GM19328 (cell line): ENCODE results near the gene SARDH.

Source experiments
- ATAC-seq: cut with Tn5 transposase; IDR thresholded peaks from one replicate; pipeline ENCODE4 v1.9.1; 2021; ENCODE audit warnings: mild to moderate bottlenecking, moderate library complexity; ENCODE audit not compliant: unreplicated experiment

Gene SARDH

GRCh38 chr9:133716564-133717112 is 21.5 kb downstream of the SARDH start:
- ATAC-seq: no peak

DNA sequence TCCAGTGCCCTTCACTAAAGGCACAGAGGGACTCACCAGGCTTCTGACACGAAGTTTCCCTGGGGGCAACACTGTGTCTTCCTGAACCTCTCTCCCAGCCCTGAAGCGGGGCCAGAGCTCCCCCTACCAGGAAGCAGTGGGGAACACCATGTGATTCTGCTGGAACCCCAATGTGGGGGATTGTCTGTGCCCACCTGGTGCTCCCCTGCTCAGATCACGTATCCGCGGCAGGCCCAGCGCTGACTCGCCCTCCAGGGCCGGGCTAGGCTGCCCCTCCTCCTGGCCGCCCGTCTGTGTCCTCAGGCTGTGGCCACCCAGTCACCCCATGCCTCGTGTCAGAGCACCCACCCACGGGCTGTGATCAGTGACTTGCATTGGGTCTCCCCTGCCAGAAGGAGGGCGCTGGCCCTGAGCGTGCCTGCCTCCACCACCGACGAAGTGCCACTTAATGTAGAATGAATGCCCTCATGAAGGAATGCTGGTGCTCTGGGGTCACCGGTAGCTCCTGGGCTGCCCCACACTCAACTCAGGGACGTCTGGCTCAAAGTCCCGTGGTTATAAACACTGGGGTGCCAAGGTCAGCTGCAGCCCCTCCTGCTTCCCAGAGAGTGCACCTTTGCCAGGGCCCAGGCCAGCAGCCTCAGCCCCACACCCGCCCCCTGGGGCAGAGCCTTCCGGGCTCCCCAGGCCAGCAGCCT is 22.1 kb downstream of the SARDH start:
- no peak for ATAC-seq

- ATAC-seq: no peak
These were observed 22.8 kb downstream of the SARDH start for GRCh38 chr9:133715295-133715865.

GRCh38 chr9:133714606-133715294 is 23.4 kb downstream of the SARDH start:
- ATAC-seq: no peak

- no peak for ATAC-seq
These were observed 24.1 kb downstream of the SARDH start for GRCh38 chr9:133713960-133714495.

- no peak for ATAC-seq
These were observed 24.8 kb downstream of the SARDH start for GRCh38 chr9:133713150-133713959.

DNA sequence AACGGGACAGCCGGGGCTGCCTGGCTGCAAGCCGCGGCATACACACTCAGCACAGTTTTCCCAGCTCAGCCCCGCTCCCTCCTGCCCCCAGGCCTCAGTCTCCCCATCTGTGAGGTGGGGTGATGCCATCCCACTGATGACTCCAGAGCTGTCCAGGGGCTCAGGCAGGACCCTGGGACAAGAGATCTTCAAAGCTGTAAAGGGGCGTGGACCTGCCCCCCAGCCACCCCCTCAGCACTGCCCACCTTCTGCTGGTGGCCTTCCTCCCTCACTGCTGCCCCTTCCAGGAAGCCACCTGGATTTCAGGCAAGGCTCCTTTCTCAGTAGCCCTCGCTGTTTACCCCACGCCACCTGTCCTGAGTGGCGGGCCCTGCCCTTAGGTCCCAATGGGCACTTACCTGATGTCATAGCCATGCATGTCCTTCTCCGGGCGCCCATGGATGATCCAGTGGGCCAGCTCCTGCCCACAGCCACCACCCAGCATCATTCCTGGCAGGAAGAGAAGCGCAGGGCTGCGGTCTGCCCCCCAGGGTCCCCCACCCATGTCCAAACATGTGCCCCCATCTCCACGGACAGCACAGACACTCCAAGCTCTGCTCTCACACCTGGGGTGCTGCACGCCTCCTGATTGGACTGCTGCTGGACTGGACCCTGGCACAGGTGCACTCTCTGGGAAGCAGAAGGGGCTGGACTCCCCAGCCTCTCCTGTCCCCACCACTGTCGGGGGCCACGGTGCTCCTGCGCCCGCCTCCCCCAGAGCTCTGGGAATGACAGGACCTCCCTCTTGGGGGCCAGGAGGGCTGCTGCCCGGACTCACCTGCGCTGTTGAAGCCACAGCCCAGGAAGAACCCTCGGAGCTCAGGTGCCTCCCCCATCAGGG is 25.7 kb downstream of the SARDH start:
- no peak for ATAC-seq

- no peak for ATAC-seq
These were observed 26.5 kb downstream of the SARDH start for GRCh38 chr9:133711428-133712220.

DNA sequence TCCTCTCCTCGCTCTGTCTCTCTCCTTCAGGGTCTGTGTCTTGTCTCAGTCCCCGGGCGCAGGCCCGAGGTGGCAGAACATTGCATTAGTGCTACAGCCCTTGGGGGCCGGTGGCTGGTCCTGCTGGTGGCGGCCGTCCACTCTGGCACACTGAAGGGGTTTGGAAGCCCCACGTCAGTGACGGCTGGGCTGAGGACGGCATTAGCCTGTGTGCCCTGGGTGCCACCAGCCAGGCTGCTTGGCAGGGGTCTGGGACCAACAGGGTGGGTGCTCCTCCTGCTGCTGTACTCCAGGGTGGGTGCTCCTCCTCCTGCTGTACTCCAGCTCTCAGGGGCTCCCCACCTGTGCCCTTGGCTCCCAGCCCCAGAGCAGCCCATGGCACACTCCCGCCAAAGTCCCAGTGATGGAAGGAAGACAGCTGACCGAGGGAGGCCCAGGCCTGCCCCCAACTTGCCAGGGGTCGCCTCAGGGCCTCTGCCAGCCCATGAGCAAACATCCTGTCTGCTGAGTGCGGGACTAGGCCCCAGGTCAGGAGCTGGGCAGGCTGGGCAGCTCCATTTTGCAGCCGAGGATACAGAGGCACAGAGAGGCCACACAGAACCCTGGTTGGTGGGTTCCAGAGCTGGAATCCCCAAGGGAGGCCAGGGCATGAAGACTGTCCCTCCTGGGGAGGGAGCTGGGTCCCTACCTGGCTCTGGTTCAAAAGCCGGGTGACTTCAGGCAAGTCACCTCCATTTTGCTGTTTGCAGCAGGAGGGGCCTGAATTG is 27.3 kb downstream of the SARDH start:
- no peak for ATAC-seq

- ATAC-seq: no peak
These were observed 28.2 kb downstream of the SARDH start for GRCh38 chr9:133709691-133710571.

DNA sequence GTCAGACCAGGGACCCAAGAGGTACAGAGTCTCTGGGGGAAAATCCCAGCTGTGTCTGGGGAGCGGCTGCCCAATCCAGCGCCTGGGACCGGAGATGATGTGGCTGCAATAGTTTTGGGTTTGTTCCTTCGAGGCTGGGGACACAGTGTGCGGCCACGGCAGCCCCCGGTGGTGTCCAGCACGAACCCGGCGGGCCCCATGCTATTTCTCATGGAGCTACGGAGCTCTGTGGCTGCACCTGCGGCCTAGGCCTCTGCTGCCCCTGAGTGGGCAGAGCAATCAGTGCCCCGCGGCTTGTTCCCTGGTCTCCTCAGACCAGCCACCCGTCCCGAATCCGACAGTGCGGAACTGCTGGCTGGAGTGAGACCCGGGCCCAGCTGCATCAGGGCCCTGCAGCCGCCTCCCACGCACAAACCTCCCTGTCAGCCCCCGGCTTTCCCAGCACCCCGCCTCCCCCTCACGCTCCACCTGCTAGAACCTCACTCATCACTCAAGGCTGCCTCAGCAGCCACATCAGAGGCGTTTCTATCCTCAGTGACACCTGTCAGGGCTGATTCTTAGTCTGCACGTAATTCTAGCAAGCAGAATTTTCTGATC is 29.0 kb downstream of the SARDH start:
- no peak for ATAC-seq

GRCh38 chr9:133708246-133709014 is 29.7 kb downstream of the SARDH start:
- no peak for ATAC-seq

DNA sequence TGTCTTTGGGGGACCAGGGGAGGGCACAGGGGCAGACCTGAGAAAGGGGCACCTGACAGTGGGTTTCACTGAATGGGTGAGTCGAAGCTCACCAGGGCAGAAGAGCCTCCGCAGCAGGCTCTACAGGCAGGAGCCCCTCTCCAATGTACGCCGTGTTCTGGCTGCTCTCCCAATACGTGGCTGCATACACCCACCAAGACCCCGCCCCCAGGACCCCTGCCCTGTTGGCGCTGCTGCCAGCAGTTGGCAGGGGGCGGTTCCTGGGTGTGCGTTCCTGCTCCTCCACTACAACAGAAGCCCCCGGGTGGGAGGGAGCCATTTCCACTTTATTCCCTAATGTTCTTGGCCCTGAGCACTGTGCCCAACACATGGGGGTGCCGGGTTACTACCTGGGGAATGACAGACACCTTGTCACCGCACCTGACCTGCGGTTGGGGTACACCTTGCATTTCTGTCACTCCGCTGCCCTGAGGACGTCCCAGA is 30.3 kb downstream of the SARDH start:
- ATAC-seq: no peak

DNA sequence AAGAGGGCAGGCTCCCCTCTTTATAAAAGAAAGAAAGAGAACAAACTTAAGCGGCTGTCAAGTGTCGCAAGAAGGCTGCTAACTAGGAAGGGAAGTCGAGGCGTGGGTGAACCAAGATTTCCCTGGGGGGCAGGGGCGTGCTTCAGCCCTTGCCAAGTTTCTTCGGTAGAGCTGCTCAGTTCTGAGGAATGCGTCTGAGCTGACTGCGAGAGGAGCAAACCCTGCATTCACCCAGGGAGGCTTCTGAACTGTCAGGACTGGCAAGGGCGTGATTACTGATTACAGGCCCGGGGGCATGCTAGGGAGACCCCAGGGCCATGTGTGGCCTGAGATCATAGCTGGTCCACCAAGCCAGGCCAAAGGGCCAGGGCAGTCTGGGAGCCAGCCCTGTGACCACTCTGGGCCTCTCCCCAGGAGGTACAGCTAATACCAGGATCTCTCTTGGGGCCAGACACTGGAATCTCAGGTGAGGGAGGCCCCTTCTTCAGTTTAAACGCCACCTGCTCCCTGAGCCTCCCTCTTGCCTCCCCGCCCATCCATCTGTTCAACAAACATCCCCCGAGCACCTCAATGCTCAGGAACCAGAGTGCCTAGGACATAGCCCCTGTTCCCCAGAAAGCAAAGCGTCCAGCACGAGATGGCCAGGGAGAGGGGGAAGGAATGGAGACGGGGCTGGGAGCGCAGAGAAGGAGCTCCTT is 30.9 kb downstream of the SARDH start:
- ATAC-seq: no peak

DNA sequence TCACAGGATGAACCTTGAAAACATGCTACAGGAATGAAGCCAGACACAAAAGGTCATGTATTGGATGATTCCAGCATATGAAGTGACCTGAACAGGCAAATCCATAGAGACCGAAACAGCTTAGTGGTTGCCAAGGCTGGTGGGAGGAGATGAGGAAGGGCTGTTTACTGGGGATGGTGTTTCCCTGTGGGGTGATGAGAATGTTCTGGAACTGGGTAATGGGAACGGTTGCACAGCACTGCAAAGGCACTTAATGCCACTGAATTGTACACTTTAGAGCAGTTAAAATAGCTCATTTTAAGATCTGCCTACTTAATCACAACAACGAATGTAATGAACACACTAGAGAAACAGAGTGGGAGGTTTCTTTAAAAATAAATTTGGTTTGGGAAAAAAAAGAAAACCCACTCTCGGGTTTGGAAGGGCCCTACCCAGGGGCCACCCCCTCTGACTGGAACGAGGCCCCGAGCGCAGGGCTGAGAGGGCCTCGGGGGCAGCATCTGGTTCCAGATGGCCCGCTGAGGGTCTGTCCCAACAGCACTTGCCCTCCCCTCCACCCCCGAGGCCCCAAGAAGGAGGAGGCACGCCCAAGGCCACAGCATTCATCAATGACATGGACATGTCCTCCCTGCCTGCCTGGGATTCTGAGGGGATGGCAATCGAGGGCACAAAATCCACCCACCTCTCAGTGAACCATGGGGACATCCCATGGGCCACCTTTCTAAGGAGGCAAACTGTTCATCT is 31.7 kb downstream of the SARDH start:
- no peak for ATAC-seq
